GM18508 (cell line): ENCODE data around the gene KIR2DL1.
"Not testable (repeated sequence)": the region's sequence is repeated elsewhere in the genome, so short reads cannot be mapped to it uniquely, and the experiment has no call there.

Experiments used
- ATAC-seq: cut with Tn5 transposase; IDR thresholded peaks from one replicate; pipeline ENCODE4 v1.9.1; 2021; ENCODE audit warnings: moderate number of reproducible peaks; ENCODE audit not compliant: insufficient read depth, unreplicated experiment

Gene KIR2DL1

DNA sequence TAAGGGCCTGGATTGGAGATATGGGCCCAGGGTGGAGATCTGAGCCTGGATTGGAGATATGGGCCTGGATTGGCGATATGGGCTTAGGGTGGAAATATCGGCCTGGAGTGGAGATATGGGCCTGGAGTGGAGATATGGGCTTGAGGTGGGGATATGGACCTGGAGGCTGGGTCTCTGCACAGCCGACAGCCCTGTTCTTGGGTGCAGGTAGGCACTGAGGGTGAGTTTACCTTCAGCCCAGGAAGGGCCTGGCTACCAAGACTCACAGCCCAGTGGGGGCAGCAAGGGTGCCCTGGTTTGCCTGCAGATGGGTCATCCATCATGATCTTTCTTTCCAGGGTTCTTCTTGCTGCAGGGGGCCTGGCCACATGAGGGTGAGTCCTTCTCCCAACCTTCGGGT, 918 bp downstream of the KIR2DL1 start:
- ATAC-seq, result not testable (repeated sequence)

DNA sequence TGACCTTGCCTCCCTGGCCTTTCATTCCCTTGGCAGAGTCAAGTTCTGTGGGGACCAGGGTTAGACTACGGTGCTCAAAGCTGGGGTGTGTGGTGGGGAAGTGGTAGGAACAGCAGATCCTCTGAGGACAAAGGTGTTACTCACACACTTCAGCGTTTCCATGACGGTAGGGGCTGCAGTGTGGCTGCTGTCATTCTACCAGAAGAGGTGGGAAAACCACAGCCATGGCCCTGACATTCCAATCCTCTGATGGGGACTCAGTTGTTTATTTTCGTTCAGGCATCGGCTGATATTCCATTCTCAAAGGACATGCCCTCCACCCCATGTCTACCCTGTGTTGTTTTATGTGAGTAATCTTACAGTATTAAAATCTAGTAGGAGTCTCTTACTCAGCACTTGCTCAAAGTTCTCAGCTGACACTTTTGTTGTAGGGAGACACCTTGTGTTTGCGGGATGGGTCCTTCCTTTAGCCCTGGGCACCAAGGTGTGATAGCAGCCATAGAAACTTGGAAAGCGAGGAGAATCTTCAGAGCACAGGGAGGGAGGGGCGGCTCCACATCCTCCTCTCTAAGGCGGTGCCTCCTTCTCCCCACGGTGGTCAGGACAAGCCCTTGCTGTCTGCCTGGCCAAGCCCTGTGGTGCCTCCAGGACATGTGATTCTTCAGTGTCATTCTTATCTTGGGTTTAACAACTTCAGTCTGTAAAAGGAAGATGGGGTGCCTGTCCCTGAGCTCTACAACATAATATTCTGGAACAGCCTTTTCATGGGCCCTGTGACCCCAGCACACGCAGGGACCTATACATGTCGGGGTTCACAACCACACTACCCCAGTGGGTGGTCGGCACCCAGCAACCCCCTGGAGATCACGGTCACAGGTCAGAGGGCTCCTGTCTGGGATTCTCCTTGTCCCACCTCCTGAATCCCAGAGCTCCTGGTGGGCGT, 1.7 kb downstream of the KIR2DL1 start:
- not testable (repeated sequence) for ATAC-seq

DNA sequence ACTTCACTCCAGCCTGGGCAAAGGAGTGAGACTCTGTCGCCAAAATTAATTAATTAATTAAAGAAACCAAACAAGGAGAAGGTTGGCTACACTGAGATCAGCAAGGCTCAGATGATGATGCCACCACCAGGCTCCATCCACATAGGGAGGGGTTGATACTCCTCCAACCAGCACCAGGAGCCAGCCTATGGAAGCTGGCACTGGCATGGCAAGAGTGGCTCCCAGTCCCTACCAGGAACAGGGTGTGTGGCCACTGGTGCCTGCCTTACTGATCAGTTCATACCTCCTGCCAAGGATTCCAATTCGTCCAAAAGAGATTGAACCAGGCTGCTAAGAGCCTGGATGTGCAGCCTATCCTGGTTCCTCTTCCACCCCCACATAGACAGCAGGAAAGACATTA, 3.1 kb downstream of the KIR2DL1 start:
- ATAC-seq, result not testable (repeated sequence)

DNA sequence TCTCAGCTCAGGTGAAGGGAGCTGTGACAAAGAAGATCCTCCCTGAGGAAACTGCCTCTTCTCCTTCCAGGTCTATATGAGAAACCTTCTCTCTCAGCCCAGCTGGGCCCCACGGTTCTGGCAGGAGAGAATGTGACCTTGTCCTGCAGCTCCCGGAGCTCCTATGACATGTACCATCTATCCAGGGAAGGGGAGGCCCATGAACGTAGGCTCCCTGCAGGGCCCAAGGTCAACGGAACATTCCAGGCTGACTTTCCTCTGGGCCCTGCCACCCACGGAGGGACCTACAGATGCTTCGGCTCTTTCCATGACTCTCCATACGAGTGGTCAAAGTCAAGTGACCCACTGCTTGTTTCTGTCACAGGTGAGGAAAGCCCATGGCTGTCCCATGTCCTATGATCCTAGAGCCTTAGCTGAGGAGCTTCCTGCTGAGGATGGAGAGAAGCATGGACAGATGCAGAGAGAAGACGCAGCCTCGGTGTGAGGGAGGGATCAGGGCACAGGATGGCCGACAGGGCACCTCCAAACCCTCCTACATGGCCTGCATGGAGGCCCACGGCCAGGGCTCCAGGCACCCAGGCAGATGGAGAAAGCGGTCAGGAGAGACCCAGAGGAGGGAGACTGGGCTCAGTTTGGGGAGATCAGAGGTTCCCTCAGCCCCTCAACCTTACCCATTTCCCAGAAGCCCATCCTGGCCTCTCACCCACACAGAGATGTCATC, 5.7 kb downstream of the KIR2DL1 start:
- not testable (repeated sequence) for ATAC-seq

DNA sequence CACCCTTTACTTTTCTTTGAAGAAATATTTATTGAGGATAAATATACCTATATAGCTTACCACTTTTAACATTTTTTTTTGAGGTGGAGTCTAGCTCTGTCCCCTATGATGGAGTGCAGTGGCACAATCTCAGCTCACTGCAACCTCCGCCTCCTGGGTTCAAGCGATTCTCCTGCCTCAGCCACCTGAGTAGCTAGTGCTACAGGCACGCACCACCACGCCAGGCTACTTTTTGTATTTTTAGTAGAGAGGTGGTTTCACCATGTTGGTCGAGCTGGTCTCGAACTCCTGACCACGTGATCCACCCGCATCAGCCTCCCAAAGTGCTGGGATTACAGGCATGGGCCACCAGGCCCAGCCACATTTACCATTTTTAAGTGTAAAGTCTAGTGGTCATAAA, 6.2 kb downstream of the KIR2DL1 start:
- ATAC-seq, result not testable (repeated sequence)

DNA sequence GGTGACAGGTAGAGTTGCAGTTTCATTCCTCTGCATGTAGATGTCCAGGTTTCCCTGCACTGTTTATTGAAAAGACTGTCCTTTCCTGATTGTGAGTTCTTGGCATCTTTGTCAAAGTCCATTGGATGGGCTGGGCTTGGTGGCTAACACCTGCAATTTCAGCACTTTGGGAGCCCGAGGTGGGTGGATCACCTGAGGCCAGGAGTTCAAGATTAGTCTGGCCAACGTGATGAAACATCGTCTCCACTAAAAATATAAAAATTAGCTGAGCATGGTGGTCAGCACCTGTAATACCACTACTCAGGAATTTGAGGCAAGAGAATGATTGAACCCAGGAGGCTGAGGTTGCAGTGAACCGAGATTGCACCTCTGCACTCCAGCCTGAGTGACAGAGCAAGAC, 8.3 kb downstream of the KIR2DL1 start:
- ATAC-seq, result not testable (repeated sequence)

DNA sequence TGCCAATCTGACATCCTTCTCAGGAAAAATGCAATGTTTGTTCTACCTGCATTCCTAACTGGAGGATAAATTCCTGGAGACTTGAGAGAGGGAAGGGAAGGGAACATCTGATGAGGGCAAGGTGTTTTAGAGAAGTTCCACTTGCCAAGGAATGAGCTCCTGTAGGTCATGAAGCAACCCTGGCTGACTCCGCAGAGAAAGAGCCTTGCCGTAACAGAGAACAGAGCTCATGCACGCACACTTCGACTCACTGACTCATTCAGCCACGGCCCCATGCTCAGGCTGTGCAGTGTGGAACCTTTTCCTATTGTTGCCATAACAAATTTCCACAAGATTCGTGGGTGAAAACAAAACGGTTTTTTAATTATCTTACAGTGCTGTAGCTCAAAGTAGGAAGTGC, 9.3 kb downstream of the KIR2DL1 start:
- not testable (repeated sequence) for ATAC-seq

DNA sequence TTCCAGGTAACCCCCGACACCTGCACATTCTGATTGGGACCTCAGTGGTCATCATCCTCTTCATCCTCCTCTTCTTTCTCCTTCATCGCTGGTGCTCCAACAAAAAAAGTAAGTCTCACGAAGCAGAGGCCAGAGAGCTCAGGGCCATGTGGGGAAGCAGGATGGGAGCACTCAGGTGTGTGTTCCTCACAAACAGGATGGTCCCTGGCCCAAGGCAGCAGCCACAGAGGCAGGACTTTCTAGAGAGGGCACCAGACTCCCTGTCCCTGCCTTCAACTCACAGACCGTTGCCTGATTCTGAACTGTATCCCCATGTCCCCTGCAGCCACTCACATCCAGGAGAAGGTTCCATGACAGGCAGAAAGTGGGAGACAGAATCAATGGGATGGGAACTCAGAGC, 13.3 kb downstream of the KIR2DL1 start:
- not testable (repeated sequence) for ATAC-seq

DNA sequence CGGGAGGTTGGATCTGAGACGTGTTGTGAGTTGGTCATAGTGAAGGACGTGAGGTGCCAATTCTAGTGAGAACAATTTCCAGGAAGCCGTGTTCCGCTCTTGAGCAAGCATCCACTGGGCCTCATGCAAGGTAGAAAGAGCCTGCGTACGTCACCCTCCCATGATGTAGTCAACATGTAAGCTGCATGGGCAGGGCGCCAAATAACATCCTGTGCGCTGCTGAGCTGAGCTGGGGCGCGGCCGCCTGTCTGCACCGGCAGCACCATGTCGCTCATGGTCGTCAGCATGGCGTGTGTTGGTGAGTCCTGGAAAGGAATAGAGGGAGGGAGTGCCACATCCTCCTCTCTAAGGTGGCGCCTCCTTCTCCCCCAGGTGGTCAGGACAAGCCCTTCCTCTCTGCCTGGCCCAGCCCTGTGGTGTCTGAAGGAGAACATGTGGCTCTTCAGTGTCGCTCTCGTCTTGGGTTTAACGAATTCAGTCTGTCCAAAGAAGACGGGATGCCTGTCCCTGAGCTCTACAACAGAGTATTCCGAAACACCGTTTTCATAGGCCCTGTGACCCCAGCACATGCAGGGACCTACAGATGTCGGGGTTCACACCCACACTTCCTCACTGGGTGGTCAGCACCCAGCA, 16.6 kb downstream of the KIR2DL1 start:
- ATAC-seq, result not testable (repeated sequence)

DNA sequence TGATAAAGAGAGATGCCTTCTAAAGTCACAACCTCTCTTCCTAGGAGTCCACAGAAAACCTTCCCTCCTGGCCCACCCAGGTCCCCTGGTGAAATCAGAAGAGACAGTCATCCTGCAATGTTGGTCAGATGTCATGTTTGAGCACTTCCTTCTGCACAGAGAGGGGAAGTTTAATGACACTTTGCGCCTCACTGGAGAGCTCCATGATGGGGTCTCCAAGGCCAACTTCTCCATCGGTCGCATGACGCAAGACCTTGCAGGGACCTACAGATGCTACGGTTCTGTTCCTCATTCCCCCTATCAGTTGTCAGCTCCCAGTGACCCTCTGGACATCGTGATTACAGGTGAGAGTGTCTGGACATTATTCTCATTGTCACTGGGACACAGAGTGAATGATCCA, 18.6 kb downstream of the KIR2DL1 start:
- not testable (repeated sequence) for ATAC-seq

DNA sequence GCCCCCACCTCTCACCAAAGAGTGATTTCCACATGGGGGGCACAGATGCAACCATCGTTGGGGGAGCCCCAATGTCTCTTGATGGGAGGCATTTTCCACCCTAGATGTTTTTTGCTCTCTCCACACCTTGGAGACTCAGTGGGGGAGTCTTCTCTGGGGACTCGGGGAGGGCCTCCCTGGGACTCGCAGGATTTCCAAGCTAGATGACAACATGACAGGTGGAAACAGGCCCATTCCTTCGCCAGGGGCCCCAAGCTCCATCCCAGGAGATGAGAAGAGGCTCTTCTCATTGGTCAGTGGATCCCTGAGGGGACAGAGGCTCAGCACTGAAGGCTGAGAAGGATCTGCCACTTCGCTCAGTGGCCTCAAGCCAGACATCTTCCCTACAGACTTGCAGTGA, 21.1 kb downstream of the KIR2DL1 start:
- no peak for ATAC-seq

DNA sequence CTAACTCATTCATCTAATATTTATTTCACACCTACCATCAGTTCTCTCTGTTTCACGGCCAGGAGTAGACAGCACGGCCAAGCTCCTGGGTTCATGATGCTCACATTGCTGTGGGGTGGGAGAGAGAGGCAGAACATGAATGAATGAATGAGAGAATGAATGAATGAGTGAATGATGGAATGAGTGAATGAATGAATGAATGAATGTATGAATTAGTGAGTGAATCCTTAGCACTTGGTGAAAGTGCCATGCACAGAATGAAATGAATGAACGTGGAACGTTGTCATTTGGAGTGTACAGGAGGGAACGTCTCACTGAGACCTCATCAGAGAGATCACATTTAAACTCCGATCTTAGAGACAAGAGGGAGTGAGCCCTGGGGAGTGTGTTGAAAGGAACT, 21.9 kb downstream of the KIR2DL1 start:
- ATAC-seq, result no peak

DNA sequence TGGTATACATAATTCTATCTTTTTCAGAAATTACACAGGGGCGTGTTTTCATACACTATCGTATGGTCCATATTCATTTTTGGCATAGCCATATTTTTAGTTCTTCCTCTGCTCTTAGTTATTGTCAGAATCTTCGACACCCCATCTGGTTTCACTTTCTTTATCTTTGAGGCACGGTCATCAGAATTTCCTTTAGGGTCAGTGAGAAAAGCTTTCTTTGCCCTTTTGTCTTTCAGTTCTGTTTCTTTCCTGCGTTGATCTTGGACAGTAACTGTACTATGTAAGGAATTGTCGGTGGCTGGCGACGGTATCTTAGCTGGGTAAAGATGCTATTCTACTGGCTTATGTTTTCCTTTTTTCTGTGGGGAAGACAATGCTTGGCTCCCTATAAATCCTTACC, 23.2 kb downstream of the KIR2DL1 start:
- ATAC-seq, result no peak

DNA sequence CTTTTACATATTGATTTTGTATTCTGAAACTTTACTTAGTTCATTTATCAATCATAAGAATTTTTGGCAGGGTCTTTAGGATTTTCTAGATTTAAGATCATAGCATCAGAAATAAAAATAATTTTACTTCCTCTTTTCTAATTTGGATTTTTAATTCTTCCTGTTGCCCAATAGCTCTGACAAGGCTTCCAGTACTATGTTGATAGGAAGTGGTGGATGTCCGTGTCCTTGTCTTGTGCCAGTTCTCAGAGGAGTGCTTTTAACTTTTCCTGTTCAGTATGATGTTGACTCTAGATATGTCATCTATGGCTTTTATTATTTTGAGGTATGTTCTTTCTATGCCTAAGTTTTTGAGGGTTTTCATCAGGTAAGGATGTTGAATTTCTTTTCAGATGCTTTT, 26.2 kb downstream of the KIR2DL1 start:
- ATAC-seq, result no peak

DNA sequence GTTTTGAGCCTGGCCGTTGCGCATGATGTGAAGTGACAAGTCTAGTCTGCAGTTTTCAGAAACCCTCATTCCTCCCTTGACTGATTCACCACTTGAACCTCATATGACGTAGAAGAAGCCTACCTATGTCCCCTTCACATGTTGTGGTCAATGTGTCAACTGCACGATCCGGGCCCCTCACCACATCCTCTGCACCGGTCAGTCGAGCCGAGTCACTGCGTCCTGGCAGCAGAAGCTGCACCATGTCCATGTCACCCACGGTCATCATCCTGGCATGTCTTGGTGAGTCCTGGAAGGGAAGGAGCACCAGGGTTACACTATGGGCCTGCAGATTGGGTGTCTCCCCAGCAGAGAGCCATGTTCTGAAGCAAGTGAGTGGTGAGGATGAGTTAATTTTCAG, 33.8 kb downstream of the KIR2DL1 start, which contains the start of gene KIR2DL4:
TSS of gene KIR2DL4 (plus strand) at position 201 of the 400 bp plus-strand sequence. CDS start at position 243, 42 bp downstream.
- no peak for ATAC-seq

DNA sequence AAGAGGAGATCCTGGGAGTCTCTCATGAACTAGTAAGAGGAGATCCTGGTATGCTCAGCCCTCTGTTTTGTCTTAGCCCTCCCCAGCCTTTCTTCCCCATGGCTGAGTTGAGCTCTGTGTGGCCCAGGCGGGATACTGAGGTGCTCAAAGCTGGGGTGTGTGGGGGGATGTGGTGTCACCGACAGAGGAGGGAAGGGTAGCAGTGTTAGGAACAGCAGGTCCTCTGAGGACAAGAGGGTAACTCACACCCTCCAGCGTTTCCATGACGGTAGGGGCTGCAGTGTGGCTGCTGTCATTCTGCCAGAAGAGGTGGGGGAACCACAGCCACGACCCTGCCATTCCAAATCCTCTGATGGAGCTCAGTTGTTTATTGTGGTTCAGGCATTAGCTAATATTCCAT, 34.5 kb downstream of the KIR2DL1 start:
- no peak for ATAC-seq

DNA sequence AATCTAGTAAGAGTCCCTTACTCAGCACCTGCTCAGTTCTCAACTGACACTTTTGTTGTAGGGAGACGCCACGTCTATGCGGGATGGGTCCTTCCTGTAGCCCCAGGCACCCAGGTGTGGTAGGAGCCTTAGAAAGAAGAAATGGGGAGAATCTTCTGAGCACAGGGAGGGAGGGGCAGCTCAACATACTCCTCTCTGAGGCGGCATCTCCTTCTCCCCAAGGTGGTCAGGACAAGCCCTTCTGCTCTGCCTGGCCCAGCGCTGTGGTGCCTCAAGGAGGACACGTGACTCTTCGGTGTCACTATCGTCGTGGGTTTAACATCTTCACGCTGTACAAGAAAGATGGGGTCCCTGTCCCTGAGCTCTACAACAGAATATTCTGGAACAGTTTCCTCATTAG, 35.0 kb downstream of the KIR2DL1 start:
- ATAC-seq, result no peak

DNA sequence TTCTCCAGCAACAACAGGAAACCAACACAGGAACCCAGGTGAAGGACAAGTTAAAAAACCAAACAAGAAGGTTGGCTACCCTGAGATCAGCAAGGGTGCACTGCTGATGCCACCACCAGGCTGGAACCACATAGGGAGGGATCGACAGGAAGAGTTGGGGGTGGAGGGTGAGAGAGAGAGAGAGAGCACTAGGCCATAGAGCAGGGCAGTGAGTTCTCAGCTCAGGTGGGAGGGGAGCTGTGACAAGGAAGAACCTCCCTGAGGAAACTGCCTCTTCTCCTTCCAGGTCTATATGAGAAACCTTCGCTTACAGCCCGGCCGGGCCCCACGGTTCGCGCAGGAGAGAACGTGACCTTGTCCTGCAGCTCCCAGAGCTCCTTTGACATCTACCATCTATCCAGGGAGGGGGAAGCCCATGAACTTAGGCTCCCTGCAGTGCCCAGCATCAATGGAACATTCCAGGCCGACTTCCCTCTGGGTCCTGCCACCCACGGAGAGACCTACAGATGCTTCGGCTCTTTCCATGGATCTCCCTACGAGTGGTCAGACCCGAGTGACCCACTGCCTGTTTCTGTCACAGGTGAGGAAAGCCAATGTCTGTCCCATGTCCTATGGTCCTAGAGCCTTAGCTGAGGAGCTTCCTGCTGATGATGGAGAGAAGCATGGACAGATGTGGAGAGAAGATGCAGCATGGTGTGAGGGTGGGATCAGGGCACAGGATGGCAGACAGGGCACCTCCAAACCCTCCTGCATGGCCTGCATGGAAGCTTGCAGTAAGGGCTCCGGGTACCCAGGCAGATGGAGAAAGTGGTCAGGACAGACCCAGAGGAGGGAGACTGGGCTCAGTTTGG, 36.3 kb downstream of the KIR2DL1 start:
- ATAC-seq, result no peak

DNA sequence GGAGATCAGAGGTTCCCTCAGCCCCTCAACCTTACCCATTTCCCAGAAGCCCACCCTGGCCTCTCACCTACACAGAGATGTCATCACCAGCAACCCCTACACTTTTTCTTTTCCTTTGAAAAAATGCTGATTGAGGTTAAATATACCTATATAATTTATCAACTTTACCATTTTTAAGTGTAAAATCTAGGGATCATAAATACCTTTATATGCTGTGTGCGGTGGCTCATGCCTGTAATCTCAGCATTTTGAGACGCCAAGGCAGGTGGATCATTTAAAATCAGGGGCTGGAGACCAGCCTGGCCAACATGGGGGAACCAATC, 36.9 kb downstream of the KIR2DL1 start:
- no peak for ATAC-seq

DNA sequence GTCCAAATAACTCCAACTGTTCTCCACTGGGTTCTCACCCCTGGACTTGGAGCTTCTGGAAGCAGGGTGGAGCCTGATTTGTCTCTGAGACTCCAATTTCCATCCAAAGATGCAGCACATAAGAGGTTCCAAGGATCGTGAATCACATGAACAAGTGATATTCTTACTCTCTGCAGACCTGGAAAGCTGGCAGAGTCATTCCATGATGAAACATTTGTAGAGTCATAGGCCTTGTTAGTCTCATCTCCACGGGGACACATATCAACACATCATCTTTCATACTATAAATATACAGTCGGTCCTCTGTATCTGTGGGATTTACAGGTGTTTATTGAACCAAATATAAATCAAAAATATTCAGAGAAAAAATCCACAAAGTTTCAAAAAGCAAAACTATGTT, 45.0 kb downstream of the KIR2DL1 start:
- ATAC-seq, result not testable (repeated sequence)
